ENCODE data around the gene EEFSEC. TPM values are rescaled to one million over a fixed set of nuclear protein-coding genes. Genes with fewer than 3 reads are reported as not detected.

The EEFSEC gene
- total RNA-seq, 1 donor from 2014 or later: 24.6 TPM

DNA sequence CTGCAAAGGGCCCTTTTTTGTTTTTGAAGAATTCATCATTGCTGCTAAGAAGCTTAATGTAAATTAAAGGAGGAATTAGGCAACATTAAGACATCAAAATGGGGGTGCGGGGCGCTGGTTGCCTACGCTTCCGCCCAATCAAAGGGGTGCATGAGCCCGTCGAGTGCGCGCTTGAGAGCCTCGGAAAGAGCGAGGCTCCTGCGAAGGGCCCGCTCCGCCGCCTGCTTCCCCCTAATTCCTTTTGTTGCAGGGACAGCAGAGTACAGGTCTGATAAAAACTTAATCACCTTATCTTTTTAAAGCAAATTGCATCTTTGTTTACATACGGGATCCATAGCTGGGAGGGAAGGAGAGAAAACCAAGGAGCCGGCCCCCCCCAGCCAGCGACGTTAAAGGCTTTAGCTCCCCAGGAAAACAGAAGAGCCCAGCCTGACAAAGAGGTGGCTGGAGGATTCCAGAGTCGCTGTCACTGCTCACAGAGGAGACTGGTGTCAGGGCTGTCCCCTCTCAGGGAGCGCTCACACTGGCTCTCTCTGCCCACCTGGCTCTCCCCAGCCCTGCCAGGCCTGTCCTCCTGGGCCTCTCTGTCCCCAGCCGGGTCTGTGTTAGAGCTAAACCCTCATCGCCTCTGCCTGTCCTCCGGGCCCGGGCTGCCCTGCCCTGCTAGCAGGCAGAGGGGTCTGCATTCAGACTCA lies 246.1 kb downstream of the EEFSEC start:
- TF ChIP-seq POLR2AphosphoS5 (IDR thresholded peaks at IDR 0.05; ENCODE audit: insufficient read depth in 1 of 2, low read depth in 1 of 2): no peak
- no peak for TF ChIP-seq POLR2A (IDR thresholded peaks at IDR 0.05)
- TF ChIP-seq, protein P1, sequence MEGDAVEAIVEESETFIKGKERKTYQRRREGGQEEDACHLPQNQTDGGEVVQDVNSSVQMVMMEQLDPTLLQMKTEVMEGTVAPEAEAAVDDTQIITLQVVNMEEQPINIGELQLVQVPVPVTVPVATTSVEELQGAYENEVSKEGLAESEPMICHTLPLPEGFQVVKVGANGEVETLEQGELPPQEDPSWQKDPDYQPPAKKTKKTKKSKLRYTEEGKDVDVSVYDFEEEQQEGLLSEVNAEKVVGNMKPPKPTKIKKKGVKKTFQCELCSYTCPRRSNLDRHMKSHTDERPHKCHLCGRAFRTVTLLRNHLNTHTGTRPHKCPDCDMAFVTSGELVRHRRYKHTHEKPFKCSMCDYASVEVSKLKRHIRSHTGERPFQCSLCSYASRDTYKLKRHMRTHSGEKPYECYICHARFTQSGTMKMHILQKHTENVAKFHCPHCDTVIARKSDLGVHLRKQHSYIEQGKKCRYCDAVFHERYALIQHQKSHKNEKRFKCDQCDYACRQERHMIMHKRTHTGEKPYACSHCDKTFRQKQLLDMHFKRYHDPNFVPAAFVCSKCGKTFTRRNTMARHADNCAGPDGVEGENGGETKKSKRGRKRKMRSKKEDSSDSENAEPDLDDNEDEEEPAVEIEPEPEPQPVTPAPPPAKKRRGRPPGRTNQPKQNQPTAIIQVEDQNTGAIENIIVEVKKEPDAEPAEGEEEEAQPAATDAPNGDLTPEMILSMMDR (IDR thresholded peaks at IDR 0.05): no peak
- no peak overlapping the region for H3K4me3 ChIP-seq

DNA sequence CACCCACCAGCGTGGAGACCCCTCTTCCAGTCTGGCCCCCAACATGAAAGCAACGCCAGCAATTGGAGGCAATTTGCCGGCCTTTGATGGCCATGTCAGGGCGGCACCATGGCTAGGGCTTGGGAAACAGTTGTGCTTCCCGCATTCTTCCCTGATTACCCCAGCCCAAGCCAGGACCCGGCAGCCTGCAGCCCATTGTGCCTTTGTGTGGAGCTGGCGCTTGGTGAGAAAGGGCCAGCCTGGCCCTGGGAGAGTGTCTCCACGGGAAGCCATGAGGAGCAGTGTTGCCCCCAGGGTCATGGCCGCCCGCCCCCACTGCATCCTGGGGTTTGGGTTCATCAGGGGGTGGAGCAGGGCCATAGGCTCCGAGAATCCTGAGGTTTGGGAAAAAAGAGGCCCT lies 247.4 kb downstream of the EEFSEC start:
- no peak for DNase-seq (ENCODE audit: extremely low spot score in 2 of 2)
- Histone ChIP-seq H3K9me3 (no peaks in the 10 kb centered on the region), H3K4me1 (no peaks in the 10 kb centered on the region), H3K27me3 (no peaks in the 10 kb centered on the region), H3K27ac (no peak overlapping the region), H3K36me3 (no peaks in the 10 kb centered on the region), H3K4me3 (no peak overlapping the region)
- intact Hi-C loops (cut with DNase I): no loop called here
- TF ChIP-seq, protein P1 (IDR thresholded peaks at IDR 0.05): no peak
- TF ChIP-seq POLR2A (IDR thresholded peaks at IDR 0.05): no peak
- TF ChIP-seq POLR2AphosphoS5 (IDR thresholded peaks at IDR 0.05; ENCODE audit: insufficient read depth in 1 of 2, low read depth in 1 of 2): no peak

More for the DNA sequence above, 246.1 kb downstream of the EEFSEC start:
- intact Hi-C loops (cut with DNase I): no loop called here
- no peaks in the 10 kb centered on the region for H3K4me1 ChIP-seq
- no peaks in the 10 kb centered on the region for H3K36me3 ChIP-seq
- H3K27ac ChIP-seq: no peak overlapping the region
- no peak for DNase-seq (ENCODE audit: extremely low spot score in 2 of 2)
- H3K9me3 ChIP-seq: no peaks in the 10 kb centered on the region
- H3K27me3 ChIP-seq: no peaks in the 10 kb centered on the region

DNA sequence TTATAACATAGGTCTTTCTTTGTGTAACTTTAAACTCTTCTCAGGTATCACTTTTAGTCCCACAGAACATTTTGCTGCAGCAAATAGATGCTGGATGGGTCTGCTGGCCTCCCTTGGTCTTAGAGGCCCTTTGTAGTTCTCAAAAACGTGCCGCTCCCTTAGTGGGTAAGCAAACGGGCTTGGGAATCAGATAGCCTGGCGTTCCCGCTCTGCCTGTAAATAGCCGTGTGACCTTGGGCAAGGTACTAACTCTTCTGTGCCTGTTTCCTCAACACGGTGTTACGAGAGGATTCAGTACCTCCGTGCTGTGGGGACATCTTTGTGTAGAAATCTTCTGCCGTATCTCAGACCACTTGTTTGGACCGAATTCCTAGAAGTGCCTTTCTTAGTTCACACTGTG lies 249.0 kb downstream of the EEFSEC start:
- intact Hi-C loops (cut with DNase I): no loop called here
- Histone ChIP-seq H3K4me3 (no peak overlapping the region), H3K9me3 (no peaks in the 10 kb centered on the region), H3K36me3 (no peaks in the 10 kb centered on the region), H3K4me1 (no peaks in the 10 kb centered on the region), H3K27me3 (no peaks in the 10 kb centered on the region), H3K27ac (no peak overlapping the region)
- DNase-seq (ENCODE audit: extremely low spot score in 2 of 2): no peak
- TF ChIP-seq, protein P1 (IDR thresholded peaks at IDR 0.05): no peak
- TF ChIP-seq POLR2A (IDR thresholded peaks at IDR 0.05) (no peak), POLR2AphosphoS5 (IDR thresholded peaks at IDR 0.05; ENCODE audit: insufficient read depth in 1 of 2, low read depth in 1 of 2) (no peak)

DNA sequence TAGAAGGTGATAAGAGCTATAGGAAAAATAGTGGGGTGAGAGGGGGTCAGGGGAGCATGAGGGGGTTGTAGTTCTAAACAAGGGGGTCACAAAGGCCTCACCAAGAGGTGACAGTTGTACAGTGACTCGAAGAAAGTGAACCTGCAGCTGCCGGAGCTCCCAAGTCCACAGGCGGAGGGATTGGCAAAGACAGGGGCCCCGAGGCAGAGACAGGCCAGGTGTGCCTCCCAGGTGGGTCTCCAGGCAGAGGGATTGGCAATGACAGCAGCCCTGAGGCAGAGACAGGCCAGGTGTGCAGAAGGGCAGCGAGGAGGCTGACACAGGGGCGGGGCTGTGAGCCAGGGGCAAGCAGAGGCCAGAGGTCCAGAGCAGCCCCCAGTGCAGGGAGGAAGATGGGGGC lies 249.7 kb downstream of the EEFSEC start:
- H3K27ac ChIP-seq: no peak overlapping the region
- H3K9me3 ChIP-seq: no peaks in the 10 kb centered on the region
- TF ChIP-seq POLR2AphosphoS5 (IDR thresholded peaks at IDR 0.05; ENCODE audit: insufficient read depth in 1 of 2, low read depth in 1 of 2): no peak
- H3K4me1 ChIP-seq: no peaks in the 10 kb centered on the region
- no peaks in the 10 kb centered on the region for H3K36me3 ChIP-seq
- no peak for DNase-seq (ENCODE audit: extremely low spot score in 2 of 2)
- intact Hi-C loops (cut with DNase I): no loop called here
- no peaks in the 10 kb centered on the region for H3K27me3 ChIP-seq
- H3K4me3 ChIP-seq: no peak overlapping the region

DNA sequence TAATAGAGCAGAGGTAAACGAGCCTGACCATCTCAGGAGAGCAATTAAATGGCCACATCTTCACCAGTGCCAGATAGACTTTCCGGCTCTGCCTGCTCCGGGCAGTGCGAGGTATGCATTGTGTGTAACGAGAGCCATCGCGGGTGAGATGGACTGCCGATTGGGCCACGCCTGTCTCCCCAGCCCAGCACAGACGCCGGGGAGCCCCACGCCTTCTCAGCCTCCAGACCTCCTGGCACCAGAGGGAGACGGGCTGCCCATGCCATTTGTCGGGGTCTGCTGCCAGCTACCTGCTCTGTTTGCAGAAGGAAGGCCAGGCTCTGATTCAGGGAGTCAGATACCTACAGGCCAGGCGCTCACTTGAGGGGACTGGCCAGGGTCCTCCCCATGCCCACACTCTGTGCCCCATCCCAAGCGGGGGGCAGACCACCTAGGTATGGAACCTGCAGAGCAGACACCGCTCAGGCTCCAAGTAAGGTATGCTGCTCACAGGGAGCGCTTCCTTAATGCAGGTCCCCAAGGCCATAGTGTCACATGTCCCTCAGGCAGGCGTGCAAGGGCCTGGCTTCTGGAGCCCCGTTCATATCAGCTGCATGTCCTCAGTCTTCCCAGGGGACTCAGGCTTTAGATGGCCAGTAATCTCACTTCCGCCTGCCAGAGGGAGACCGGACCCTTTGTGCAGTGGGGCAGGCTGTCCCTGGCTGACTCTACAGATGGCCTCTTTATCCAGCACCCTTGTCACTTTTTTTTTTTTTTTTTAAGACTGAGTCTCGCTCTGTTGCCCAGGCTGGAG lies 251.2 kb downstream of the EEFSEC start:
- DNase-seq (ENCODE audit: extremely low spot score in 2 of 2): no peak
- H3K27me3 ChIP-seq: no peaks in the 10 kb centered on the region
- intact Hi-C loops (cut with DNase I): no loop called here
- no peak overlapping the region for H3K27ac ChIP-seq
- no peaks in the 10 kb centered on the region for H3K36me3 ChIP-seq
- TF ChIP-seq POLR2AphosphoS5 (IDR thresholded peaks at IDR 0.05; ENCODE audit: insufficient read depth in 1 of 2, low read depth in 1 of 2): no peak
- TF ChIP-seq, protein P1 (IDR thresholded peaks at IDR 0.05): no peak
- no peaks in the 10 kb centered on the region for H3K9me3 ChIP-seq
- H3K4me1 ChIP-seq: no peaks in the 10 kb centered on the region
- H3K4me3 ChIP-seq: no peak overlapping the region
